Glutamatergic neuron (in vitro differentiated cells): ENCODE results near the gene BUB3. TPM values are rescaled to one million over a fixed set of nuclear protein-coding genes. Genes with fewer than 3 reads are reported as not detected.

ENCODE experiments used
- DNase-seq: peaks from one replicate; pipeline ENCODE4 v3.0.0; 2022
- H3K27ac Mint-ChIP-seq: one replicate; pipeline ENCODE4 v1.8.0; 2020; ENCODE audit warnings: mild to moderate bottlenecking, mixed read lengths, inconsistent platforms; ENCODE audit not compliant: unreplicated experiment
- H3K27me3 Mint-ChIP-seq: one replicate; pipeline ENCODE4 v1.8.0; 2020; ENCODE audit warnings: mild to moderate bottlenecking, moderate library complexity, mixed read lengths, inconsistent platforms; ENCODE audit not compliant: unreplicated experiment
- H3K36me3 Mint-ChIP-seq: one replicate; pipeline ENCODE4 v1.8.0; 2020; ENCODE audit warnings: mild to moderate bottlenecking, mixed read lengths, inconsistent platforms; ENCODE audit not compliant: unreplicated experiment
- H3K4me1 Mint-ChIP-seq: one replicate; pipeline ENCODE4 v1.8.0; 2020; ENCODE audit warnings: mild to moderate bottlenecking, low read depth, mixed read lengths, inconsistent platforms; ENCODE audit not compliant: unreplicated experiment
- H3K4me3 Mint-ChIP-seq: one replicate; pipeline ENCODE4 v1.8.0; 2020; ENCODE audit warnings: mild to moderate bottlenecking, mixed read lengths, inconsistent platforms; ENCODE audit not compliant: unreplicated experiment
- H3K9me3 Mint-ChIP-seq: one replicate; pipeline ENCODE4 v1.8.0; 2020; ENCODE audit warnings: mild to moderate bottlenecking, moderate library complexity, mixed read lengths, inconsistent platforms; ENCODE audit not compliant: unreplicated experiment
- CTCF ChIP-seq: fragments of 200-600 bp; sonication (generic); IDR thresholded peaks from one replicate; pipeline ENCODE4 v1.5.0; 2021; ENCODE audit not compliant: partially characterized antibody, unreplicated experiment
- total RNA-seq: library from RNA; stranded (reverse); fragmentation: NEBNext Ultra II Directional; extraction: Animal tissue kit (Norgen Biotek cat#: 25700); gene quantifications from one replicate; pipeline ENCODE4 v1.2.1, GENCODE V29; 2021; ENCODE audit not compliant: unreplicated experiment

BUB3 gene
- total RNA-seq, 1 donor from 2014 or later: 81.1 TPM

- no peaks in the 10 kb centered on the region for H3K36me3 Mint-ChIP-seq
- H3K4me1 Mint-ChIP-seq: no peaks in the 10 kb centered on the region
- no peak for TF ChIP-seq CTCF
- no peaks in the 10 kb centered on the region for H3K27me3 Mint-ChIP-seq
- H3K4me3 Mint-ChIP-seq: no peak overlapping the region
- H3K9me3 Mint-ChIP-seq: no peaks in the 10 kb centered on the region
- DNase-seq: no peak
- H3K27ac Mint-ChIP-seq: no peak overlapping the region
Observed at GRCh38 chr10:123191886-123192285, 37.7 kb downstream of the BUB3 start.

- H3K9me3 Mint-ChIP-seq: no peaks in the 10 kb centered on the region
- H3K4me1 Mint-ChIP-seq: no peaks in the 10 kb centered on the region
- no peak overlapping the region for H3K4me3 Mint-ChIP-seq
- H3K27ac Mint-ChIP-seq: no peak overlapping the region
- TF ChIP-seq CTCF: no peak
- no peaks in the 10 kb centered on the region for H3K36me3 Mint-ChIP-seq
- no peak for DNase-seq
- no peaks in the 10 kb centered on the region for H3K27me3 Mint-ChIP-seq
Observed at GRCh38 chr10:123194056-123194455, 39.9 kb downstream of the BUB3 start.

GRCh38 chr10:123200531-123200930, 46.3 kb downstream of the BUB3 start:
- no peak for DNase-seq
- H3K27me3 Mint-ChIP-seq: peaks cover 7% of the 10 kb centered on the region
- H3K4me1 Mint-ChIP-seq: peaks cover 3% of the 10 kb centered on the region

GRCh38 chr10:123202506-123202905, 48.3 kb downstream of the BUB3 start:
- peaks cover 5% of the 10 kb centered on the region for H3K36me3 Mint-ChIP-seq
- peaks cover 1% of the 10 kb centered on the region for H3K9me3 Mint-ChIP-seq
- no peak for TF ChIP-seq CTCF
- no peak for DNase-seq
- no peak overlapping the region for H3K27ac Mint-ChIP-seq
- peaks cover 6% of the 10 kb centered on the region for H3K4me1 Mint-ChIP-seq
- H3K4me3 Mint-ChIP-seq: no peak overlapping the region
- peaks cover 7% of the 10 kb centered on the region for H3K27me3 Mint-ChIP-seq

More at GRCh38 chr10:123200531-123200930, 46.3 kb downstream of the BUB3 start:
- no peak for TF ChIP-seq CTCF
- Mint-ChIP-seq H3K27ac (no peak overlapping the region), H3K9me3 (peaks cover 1% of the 10 kb centered on the region), H3K4me3 (no peak overlapping the region), H3K36me3 (peaks cover 5% of the 10 kb centered on the region)

- H3K4me3 Mint-ChIP-seq: no peak overlapping the region
- DNase-seq: no peak
- H3K36me3 Mint-ChIP-seq: peaks cover 5% of the 10 kb centered on the region
- TF ChIP-seq CTCF: no peak
- peaks cover 6% of the 10 kb centered on the region for H3K4me1 Mint-ChIP-seq
- peaks cover 7% of the 10 kb centered on the region for H3K27me3 Mint-ChIP-seq
- no peak overlapping the region for H3K27ac Mint-ChIP-seq
- peaks cover 1% of the 10 kb centered on the region for H3K9me3 Mint-ChIP-seq
Observed at GRCh38 chr10:123203393-123204126, 49.4 kb downstream of the BUB3 start.
